ENCODE measurements around the gene DDX28. TPM values are rescaled to one million over a fixed set of nuclear protein-coding genes. Genes with fewer than 3 reads are reported as not detected.

DDX28 gene, protein sequence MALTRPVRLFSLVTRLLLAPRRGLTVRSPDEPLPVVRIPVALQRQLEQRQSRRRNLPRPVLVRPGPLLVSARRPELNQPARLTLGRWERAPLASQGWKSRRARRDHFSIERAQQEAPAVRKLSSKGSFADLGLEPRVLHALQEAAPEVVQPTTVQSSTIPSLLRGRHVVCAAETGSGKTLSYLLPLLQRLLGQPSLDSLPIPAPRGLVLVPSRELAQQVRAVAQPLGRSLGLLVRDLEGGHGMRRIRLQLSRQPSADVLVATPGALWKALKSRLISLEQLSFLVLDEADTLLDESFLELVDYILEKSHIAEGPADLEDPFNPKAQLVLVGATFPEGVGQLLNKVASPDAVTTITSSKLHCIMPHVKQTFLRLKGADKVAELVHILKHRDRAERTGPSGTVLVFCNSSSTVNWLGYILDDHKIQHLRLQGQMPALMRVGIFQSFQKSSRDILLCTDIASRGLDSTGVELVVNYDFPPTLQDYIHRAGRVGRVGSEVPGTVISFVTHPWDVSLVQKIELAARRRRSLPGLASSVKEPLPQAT
- 10 to 100 TPM; 12.8 to 14.5 TPM for total RNA-seq

DNA sequence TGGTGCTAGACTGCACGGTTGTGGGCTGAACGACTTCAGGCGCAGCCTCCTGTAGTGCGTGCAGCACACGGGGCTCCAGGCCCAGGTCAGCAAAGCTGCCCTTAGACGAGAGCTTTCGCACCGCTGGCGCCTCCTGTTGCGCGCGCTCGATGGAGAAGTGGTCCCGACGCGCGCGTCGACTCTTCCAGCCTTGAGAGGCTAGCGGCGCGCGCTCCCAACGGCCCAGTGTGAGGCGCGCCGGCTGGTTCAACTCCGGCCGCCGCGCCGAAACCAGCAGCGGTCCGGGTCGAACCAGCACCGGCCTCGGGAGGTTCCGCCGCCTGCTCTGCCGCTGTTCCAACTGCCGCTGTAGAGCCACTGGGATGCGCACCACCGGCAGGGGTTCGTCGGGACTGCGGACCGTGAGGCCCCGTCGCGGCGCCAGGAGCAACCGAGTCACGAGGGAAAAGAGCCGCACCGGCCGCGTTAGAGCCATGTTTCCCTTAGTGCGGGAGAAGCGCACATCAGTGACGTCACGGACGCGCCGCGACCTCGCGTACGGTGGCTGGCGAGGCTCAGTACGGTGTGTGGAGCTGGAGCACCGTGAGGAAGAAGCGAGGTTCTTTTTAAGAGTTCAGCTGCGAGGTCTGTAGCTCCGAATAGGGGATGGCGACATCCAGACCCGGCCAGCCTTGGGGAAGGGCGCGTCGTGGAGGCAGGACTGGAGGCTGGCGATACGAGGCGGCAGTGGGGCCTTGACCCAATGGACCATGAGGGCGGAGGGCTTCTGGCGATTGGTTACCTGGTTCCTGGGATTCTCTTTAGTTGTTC is at the start of gene DDX28, which contains the start of gene DUS2:
Gene DDX28, minus strand, starts transcription at position 505 of the 810 bp plus-strand sequence. Its CDS starts 30 bp downstream, at position 475.
Gene DUS2, plus strand, starts transcription at position 557 of the 810 bp plus-strand sequence. CDS start 14,740 bp downstream, outside the sequence.
- peak within 1 kb of the TSS; percentile 95 for H3K4me3 Mint-ChIP-seq
- ChIA-PET CTCF (interaction anchor here (0.8 to 4.4 kb wide), 10 partner anchors 15 to 306 kb away, joined by 3 to 27 read pairs (median 5); no protein-coding TSS in a partner anchor), POLR2A (interaction anchor here (0.7 to 3.3 kb wide), 6 partner anchors 17 to 189 kb away, joined by 3 to 19 read pairs (median 7); partner anchors contain the start of genes DPEP2, NFATC3 and PSMB10)
- H3K27ac Mint-ChIP-seq, result peak within 1 kb of the TSS; percentile 94
- peaks cover 23% of the 10 kb centered on the region for H3K36me3 Mint-ChIP-seq
- intact Hi-C loops (cut with micrococcal nuclease), result loop anchor here (2.0 kb wide), 3 partner anchors 30 to 130 kb away; partner anchors contain the start of genes PSKH1 and PSMB10
- H3K27me3 Mint-ChIP-seq, result no peaks in the 10 kb centered on the region
- peaks cover 26% of the 10 kb centered on the region for H3K4me1 Mint-ChIP-seq (ENCODE audit: low read depth)
- H3K9me3 Mint-ChIP-seq, result no peaks in the 10 kb centered on the region
- peak; percentile 97 for DNase-seq

DNA sequence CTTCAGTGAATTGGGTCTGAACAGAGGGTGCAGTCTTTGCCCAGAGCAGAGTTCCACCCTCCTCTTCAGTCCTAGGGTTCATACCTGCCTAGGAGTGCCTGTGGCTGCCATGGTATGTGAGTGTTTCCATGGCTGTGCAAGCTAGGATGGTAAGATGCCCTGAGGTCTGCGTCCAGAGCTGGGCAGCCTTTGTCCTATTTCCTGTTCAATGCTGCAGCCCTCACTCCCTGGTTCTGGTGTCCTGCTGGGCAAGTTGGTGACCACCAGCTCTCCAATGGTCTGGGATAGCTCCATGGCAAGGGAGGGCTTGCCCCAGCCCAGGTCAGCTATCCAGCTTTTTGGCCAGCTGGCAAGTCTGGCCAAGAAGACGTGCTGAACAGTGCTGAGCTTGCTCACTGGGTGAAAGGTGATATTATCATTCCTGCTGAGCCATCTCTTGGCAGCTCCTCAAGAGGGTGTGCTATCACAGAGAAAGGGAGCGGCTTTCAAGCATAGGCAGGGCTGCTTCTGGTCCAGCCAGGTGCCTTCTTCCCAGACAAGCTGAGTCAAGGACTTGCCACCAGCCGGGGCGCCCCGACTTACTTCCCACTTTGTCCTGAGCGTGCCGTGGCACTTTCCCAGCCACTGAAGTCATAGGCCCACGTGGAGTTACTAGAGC is 49.1 kb upstream of the DDX28 start:
- peaks cover 60% of the 10 kb centered on the region for H3K36me3 Mint-ChIP-seq
- H3K4me3 Mint-ChIP-seq, result no peak overlapping the region
- ChIA-PET CTCF (interaction anchor here (0.6 to 2.3 kb wide), 4 partner anchors 9 to 158 kb away, joined by 3 to 9 read pairs (median 6); no protein-coding TSS in a partner anchor), POLR2A (interaction anchor here (3.5 kb wide), 1 partner anchor 7 kb away, joined by 14 read pairs; no protein-coding TSS in a partner anchor)
- no peaks in the 10 kb centered on the region for H3K9me3 Mint-ChIP-seq
- intact Hi-C loops (cut with micrococcal nuclease), result no loop called here
- H3K27ac Mint-ChIP-seq, result peak overlapping the region; percentile 18
- peaks cover 67% of the 10 kb centered on the region for H3K4me1 Mint-ChIP-seq (ENCODE audit: low read depth)
- no peaks in the 10 kb centered on the region for H3K27me3 Mint-ChIP-seq
- DNase-seq, result no peak

DNA sequence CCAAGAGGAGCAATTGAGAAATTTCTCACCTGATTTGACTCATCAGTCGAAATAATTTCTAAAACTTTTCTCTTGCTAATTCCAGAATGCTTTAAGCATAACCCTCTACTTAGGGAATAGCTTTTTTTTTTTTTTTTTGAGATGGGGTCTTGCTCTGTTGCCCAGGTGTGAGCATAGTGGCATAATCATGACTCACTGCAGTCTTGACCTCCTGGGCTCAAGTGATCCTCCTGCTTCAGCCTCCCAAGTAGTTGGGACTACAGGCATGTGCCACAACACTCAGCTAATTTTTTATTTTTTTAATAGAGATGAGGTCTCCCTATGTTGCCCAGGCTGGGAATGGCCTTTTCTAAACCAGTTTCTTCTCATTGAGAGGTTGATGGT is 48.5 kb upstream of the DDX28 start:
- intact Hi-C loops (cut with micrococcal nuclease), result loop anchor here (2.0 kb wide), 1 partner anchor 13 kb away; the partner anchor contains the start of gene NFATC3

DNA sequence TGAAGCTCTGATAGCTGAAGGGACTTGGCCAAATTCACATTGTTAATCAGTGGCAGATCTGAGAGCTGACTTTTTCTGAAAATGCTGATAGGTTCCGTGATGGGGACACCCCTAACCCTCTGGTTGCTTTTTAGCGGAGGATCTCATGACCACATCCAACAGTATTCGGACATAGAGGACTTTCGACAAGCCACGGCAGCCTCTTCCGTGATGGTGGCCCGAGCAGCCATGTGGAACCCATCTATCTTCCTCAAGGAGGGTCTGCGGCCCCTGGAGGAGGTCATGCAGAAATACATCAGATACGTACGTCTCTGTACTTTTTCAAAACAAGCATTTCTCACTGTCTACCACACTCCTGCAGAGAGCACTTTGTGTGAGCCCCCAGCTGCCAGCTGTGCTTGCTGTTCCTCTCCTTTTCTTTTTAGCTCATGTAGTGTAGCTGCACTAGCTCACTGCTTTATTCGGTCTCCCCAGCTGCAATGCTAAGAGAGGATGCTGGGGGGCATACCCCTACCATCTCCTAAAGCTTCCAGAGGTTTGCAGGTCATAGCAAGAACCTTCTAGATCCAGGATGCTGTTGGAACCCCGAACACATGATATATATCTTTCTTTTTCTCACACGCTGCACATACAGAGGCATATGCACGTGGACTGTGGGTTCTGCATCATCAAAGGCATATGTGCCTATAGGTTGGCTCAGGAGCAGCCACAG is 47.9 kb upstream of the DDX28 start:
- ChIA-PET POLR2A (interaction anchor here (2.9 to 3.5 kb wide), 2 partner anchors 9 to 14 kb away, joined by 14 to 15 read pairs; partner anchors contain the start of gene NFATC3), CTCF (interaction anchor here (0.8 to 2.3 kb wide), 8 partner anchors 8 to 159 kb away, joined by 3 to 9 read pairs (median 5); partner anchors contain the start of gene NFATC3)
- Mint-ChIP-seq H3K4me1 (ENCODE audit: low read depth) (peaks cover 69% of the 10 kb centered on the region), H3K4me3 (no peak overlapping the region), H3K9me3 (no peaks in the 10 kb centered on the region), H3K27me3 (no peaks in the 10 kb centered on the region), H3K36me3 (peaks cover 56% of the 10 kb centered on the region), H3K27ac (peak overlapping the region; percentile 83)
- intact Hi-C loops (cut with micrococcal nuclease), result loop anchor here (2.0 kb wide), 1 partner anchor 14 kb away; the partner anchor contains the start of gene NFATC3
- no peak for DNase-seq

More for the DNA sequence above, 48.5 kb upstream of the DDX28 start:
- Mint-ChIP-seq H3K9me3 (no peaks in the 10 kb centered on the region), H3K27me3 (no peaks in the 10 kb centered on the region), H3K4me3 (no peak overlapping the region), H3K4me1 (ENCODE audit: low read depth) (peaks cover 67% of the 10 kb centered on the region), H3K27ac (peak overlapping the region; percentile 83), H3K36me3 (peaks cover 58% of the 10 kb centered on the region)
- ChIA-PET POLR2A (interaction anchor here (3.5 kb wide), 1 partner anchor 8 kb away, joined by 14 read pairs; no protein-coding TSS in a partner anchor), CTCF (interaction anchor here (0.6 to 2.3 kb wide), 6 partner anchors 9 to 159 kb away, joined by 3 to 9 read pairs (median 6); no protein-coding TSS in a partner anchor)
- no peak for DNase-seq

DNA sequence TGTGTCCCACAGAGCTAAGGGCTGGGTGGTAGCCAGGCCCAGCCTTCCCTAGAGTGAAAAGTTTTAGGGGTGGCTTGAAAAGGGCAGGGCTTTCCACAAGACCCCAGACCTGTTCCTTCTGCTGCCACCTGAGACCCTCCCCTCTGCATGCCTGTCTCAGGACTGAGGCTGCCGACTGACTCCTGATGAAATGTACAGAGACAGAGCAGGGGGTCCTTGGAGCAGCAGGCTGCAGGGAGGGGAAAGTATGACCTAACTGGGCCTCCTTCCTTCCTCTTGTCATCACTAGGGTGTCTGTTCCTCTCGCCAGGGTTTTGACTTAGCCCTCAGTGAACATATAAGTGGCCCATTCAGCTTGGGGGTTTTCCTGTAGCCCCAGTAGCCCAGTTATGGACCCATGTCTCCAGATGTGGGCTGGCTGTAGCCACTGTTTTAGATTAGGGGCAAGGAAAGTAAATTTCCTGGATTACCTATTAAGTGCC is 47.3 kb upstream of the DDX28 start:
- CTCF ChIA-PET, result interaction anchor here (0.6 to 2.3 kb wide), 7 partner anchors 13 to 160 kb away, joined by 3 to 9 read pairs (median 5); partner anchors contain the start of gene NFATC3
- Mint-ChIP-seq H3K27me3 (no peaks in the 10 kb centered on the region), H3K36me3 (peaks cover 50% of the 10 kb centered on the region), H3K4me3 (no peak overlapping the region), H3K4me1 (ENCODE audit: low read depth) (peaks cover 62% of the 10 kb centered on the region), H3K27ac (peak overlapping the region; percentile 83), H3K9me3 (no peaks in the 10 kb centered on the region)
- intact Hi-C loops (cut with micrococcal nuclease), result loop anchor here (2.0 kb wide), 1 partner anchor 15 kb away; the partner anchor contains the start of gene NFATC3
- DNase-seq, result no peak
- POLR2A ChIA-PET, result interaction anchor here (2.9 to 3.5 kb wide), 2 partner anchors 9 to 15 kb away, joined by 14 to 15 read pairs; partner anchors contain the start of gene NFATC3

DNA sequence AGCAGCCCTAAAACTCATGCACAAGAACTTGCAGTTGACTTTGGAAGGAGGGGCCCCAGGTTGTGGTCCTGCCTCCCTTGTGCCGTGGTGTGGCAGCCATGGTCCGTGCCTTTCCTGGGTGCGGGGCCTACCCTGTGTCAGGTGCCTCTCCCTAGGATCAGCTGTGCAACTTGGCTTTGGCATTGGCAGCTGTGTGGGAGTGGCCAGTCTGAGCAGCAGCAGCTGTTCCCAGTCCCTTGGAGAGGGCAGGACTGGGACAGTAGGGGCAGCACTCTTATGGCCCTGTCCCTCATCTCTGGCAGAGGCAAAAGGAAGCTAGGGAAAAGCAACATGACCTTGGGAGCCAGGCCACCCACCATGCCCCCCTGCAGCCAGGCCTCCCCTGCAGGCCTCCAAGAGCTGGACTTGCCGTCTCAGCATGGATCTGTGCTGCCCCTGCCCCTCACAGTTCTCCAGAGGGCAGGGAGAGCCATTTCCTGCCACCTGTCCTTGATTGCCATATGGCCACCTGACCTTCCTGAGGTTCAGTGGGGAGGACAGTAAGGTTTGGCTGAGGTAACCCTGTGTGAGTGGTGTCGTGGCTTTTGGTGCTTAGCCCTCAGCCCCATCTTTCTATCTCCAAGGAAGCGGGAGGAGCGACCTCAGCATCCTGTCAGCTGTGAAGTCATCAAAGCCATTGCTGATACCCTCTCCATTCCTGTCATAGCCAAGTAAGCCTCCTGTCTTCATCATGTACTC is 46.6 kb upstream of the DDX28 start:
- H3K27ac Mint-ChIP-seq, result peak overlapping the region; percentile 83
- POLR2A ChIA-PET, result interaction anchor here (1.0 to 3.5 kb wide), 3 partner anchors 10 to 102 kb away, joined by 3 to 15 read pairs (median 14); partner anchors contain the start of genes NFATC3 and SLC12A4
- peaks cover 61% of the 10 kb centered on the region for H3K4me1 Mint-ChIP-seq (ENCODE audit: low read depth)
- no peaks in the 10 kb centered on the region for H3K27me3 Mint-ChIP-seq
- CTCF ChIA-PET, result interaction anchor here (0.6 to 2.3 kb wide), 8 partner anchors 13 to 161 kb away, joined by 3 to 7 read pairs (median 4); no protein-coding TSS in a partner anchor
- peak; percentile 71 for DNase-seq
- intact Hi-C loops (cut with micrococcal nuclease), result loop anchor here (2.0 kb wide), 1 partner anchor 15 kb away; the partner anchor contains the start of gene NFATC3
- H3K36me3 Mint-ChIP-seq, result peaks cover 44% of the 10 kb centered on the region
- no peaks in the 10 kb centered on the region for H3K9me3 Mint-ChIP-seq
- H3K4me3 Mint-ChIP-seq, result no peak overlapping the region

DNA sequence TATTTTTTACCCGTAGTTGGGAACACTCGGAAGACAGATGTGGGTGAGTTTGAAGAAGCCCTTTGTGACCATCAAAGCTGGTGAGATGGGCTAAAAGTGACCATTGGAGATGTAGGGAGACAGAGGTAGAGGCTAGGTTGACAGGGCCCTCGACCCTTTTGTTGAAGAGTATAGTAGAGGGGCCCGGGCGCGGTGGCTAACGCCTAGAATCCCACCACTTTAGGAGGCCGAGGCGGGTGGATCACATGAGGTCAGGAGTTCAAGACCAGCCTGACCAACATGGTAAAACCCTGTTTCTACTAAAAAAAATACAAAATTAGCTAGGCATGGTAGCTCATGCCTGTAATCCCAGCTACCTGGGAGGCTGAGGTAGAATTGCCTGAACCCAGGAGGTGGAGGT is 45.9 kb upstream of the DDX28 start:
- peak overlapping the region; percentile 49 for H3K27ac Mint-ChIP-seq
- no peaks in the 10 kb centered on the region for H3K27me3 Mint-ChIP-seq
- intact Hi-C loops (cut with micrococcal nuclease), result no loop called here

DNA sequence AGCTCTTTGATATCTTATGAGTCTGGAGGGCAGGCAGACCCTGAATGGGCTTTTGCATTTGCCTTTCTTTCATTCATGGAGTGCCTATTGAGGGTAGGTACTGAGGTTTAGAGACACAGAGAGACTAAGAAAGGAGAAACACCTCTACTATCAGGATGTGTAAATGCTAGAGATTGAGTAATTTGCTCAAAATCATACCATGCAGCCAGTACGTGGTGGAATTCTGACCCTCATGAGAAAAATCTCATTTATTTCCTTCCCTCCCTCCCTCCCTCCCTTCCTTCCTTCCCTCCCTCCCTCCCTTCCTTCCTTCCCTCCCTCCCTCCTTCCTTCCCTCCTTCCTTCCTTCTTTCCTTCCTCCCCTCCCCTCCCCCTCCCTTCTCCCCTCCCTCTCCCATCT is 43.7 kb upstream of the DDX28 start:
- H3K9me3 Mint-ChIP-seq, result no peaks in the 10 kb centered on the region
- H3K4me1 Mint-ChIP-seq (ENCODE audit: low read depth), result peaks cover 63% of the 10 kb centered on the region
- no peak overlapping the region for H3K27ac Mint-ChIP-seq
- H3K36me3 Mint-ChIP-seq, result peaks cover 31% of the 10 kb centered on the region
- no peaks in the 10 kb centered on the region for H3K27me3 Mint-ChIP-seq
- H3K4me3 Mint-ChIP-seq, result no peak overlapping the region
- intact Hi-C loops (cut with micrococcal nuclease), result no loop called here
- CTCF ChIA-PET, result interaction anchor here (1.0 to 3.9 kb wide), 5 partner anchors 8 to 546 kb away, joined by 3 to 24 read pairs (median 8); no protein-coding TSS in a partner anchor
- no peak for DNase-seq
- POLR2A ChIA-PET, result no interaction called here

More for the DNA sequence above, 45.9 kb upstream of the DDX28 start:
- H3K36me3 Mint-ChIP-seq, result peaks cover 41% of the 10 kb centered on the region
- no peak for DNase-seq
- ChIA-PET CTCF (interaction anchor here (0.6 to 2.0 kb wide), 4 partner anchors 13 to 61 kb away, joined by 3 to 7 read pairs (median 4); no protein-coding TSS in a partner anchor), POLR2A (interaction anchor here (1.0 to 3.5 kb wide), 3 partner anchors 11 to 101 kb away, joined by 3 to 15 read pairs (median 14); partner anchors contain the start of genes NFATC3 and SLC12A4)
- H3K4me1 Mint-ChIP-seq (ENCODE audit: low read depth), result peaks cover 60% of the 10 kb centered on the region
- no peaks in the 10 kb centered on the region for H3K9me3 Mint-ChIP-seq
- no peak overlapping the region for H3K4me3 Mint-ChIP-seq

DNA sequence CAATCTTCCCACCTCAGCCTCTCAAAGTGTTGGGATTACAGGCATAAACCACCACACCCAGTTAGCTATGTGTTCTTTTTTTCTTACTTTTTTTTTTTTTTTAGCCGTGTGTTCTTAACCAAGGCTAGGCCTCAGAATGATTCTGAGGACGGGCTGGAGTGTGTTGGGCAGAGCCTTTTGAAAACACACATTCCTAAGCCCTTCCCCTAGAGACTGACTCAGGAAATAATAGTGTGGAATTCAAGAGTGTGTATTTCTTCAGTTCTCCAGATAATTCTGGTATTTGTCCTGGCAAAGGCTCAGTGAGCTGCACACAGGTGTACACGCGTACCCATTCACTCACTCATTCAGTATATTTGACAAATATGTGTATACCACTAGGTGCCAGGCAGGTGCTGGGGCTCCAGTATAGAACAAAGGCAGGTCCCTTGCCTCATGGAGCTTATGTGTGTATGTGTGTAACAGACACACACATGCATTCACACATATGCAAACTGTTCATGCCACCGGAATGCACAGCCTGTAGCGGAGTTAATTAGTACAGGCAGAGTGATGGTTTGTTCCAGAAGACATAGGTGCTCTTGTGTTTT is 42.8 kb upstream of the DDX28 start:
- no peak for DNase-seq
- ChIA-PET CTCF (interaction anchor here (0.7 to 3.9 kb wide), 11 partner anchors 9 to 545 kb away, joined by 3 to 24 read pairs (median 5); partner anchors contain the start of gene NFATC3), POLR2A (interaction anchor here (0.8 kb wide), 1 partner anchor 19 kb away, joined by 4 read pairs; the partner anchor contains the start of gene NFATC3)
- no peak overlapping the region for H3K4me3 Mint-ChIP-seq
- no peak overlapping the region for H3K27ac Mint-ChIP-seq
- H3K4me1 Mint-ChIP-seq (ENCODE audit: low read depth), result peaks cover 64% of the 10 kb centered on the region
- H3K9me3 Mint-ChIP-seq, result no peaks in the 10 kb centered on the region
- peaks cover 30% of the 10 kb centered on the region for H3K36me3 Mint-ChIP-seq
- H3K27me3 Mint-ChIP-seq, result no peaks in the 10 kb centered on the region
- intact Hi-C loops (cut with micrococcal nuclease), result loop anchor here (2.0 kb wide), 1 partner anchor 73 kb away; no protein-coding TSS in a partner anchor

Measured in activated CD4-positive, alpha-beta memory T cell treated with anti-CD3 and anti-CD28 coated beads for 36 hours (primary cell).